Neural cell (in vitro differentiated cells): ENCODE results near the gene ANKRD63. TPM values are rescaled to one million over a fixed set of nuclear protein-coding genes. Genes with fewer than 3 reads are reported as not detected.

ENCODE experiments used
- H2AFZ ChIP-seq: fragments of 200-600, 300-800 bp; sonication (generic), shearing (Covaris generic); 2 replicates; pipeline ENCODE4 v1.6.0; 2014; ENCODE audit warnings: low read depth, mild to moderate bottlenecking, antibody characterized with exemption, low read length, moderate library complexity
- H3F3A ChIP-seq: fragments of 200-600 bp; shearing (Covaris generic); 2 replicates; pipeline ENCODE4 v1.6.1; 2016; ENCODE audit warnings: mild to moderate bottlenecking, moderate library complexity, mixed read lengths, antibody characterized with exemption, low read length; ENCODE audit not compliant: insufficient read depth, poor library complexity, severe bottlenecking
- H3K27ac ChIP-seq: fragments of 200-600, 300-800 bp; sonication (generic), shearing (Covaris generic); 2 replicates; pipeline ENCODE4 v1.5.1; 2014; ENCODE audit warnings: mild to moderate bottlenecking, low read length, moderate library complexity
- H3K27me3 ChIP-seq: fragments of 300-800, 200-600 bp; sonication (generic), shearing (Covaris generic); 2 replicates; pipeline ENCODE4 v1.6.0; 2014; ENCODE audit warnings: mild to moderate bottlenecking, low read depth, low read length, moderate library complexity; ENCODE audit not compliant: insufficient read depth
- H3K36me3 ChIP-seq: fragments of 300-800, 200-600 bp; sonication (generic), shearing (Covaris generic); 2 replicates; pipeline ENCODE4 v1.5.1; 2014; ENCODE audit warnings: mild to moderate bottlenecking, antibody characterized with exemption, low read length, moderate library complexity; ENCODE audit not compliant: insufficient read depth
- H3K4me2 ChIP-seq: fragments of 300-800, 200-600 bp; sonication (generic), shearing (Covaris generic); 2 replicates; pipeline ENCODE4 v1.6.0; 2014; ENCODE audit warnings: mild to moderate bottlenecking, low read length
- H3K4me3 ChIP-seq: fragments of 300-800, 200-600 bp; sonication (generic), shearing (Covaris generic); 2 replicates; pipeline ENCODE4 v1.5.1; 2014; ENCODE audit warnings: mild to moderate bottlenecking, low read length, moderate library complexity
- H3K79me2 ChIP-seq: fragments of 200-600 bp; shearing (Covaris generic); replicated peaks from 2 replicates; pipeline ENCODE4 v1.6.0; 2014; ENCODE audit warnings: mild to moderate bottlenecking, low read length, moderate library complexity; ENCODE audit not compliant: insufficient read depth
- H3K9ac ChIP-seq: fragments of 300-800, 200-600 bp; sonication (generic), shearing (Covaris generic); 2 replicates; pipeline ENCODE4 v1.6.1; 2016; ENCODE audit warnings: mild to moderate bottlenecking, low read length, mixed read lengths
- H3K9me2 ChIP-seq: fragments of 200-600 bp; shearing (Covaris generic); 2 replicates; pipeline ENCODE4 v1.6.1; 2016; ENCODE audit warnings: mild to moderate bottlenecking, low read length, mixed read lengths; ENCODE audit not compliant: insufficient read depth
- H3K9me3 ChIP-seq: fragments of 200-600, 300-800 bp; sonication (generic), shearing (Covaris generic); 2 replicates; pipeline ENCODE4 v1.6.1; 2016; ENCODE audit warnings: mild to moderate bottlenecking, mixed run types, low read length, moderate library complexity, mixed read lengths
- H4K20me1 ChIP-seq: fragments of 200-600 bp; shearing (Covaris generic); 2 replicates; pipeline ENCODE4 v1.6.1; 2016; ENCODE audit warnings: mild to moderate bottlenecking, mixed run types; ENCODE audit not compliant: insufficient read depth
- EP300 ChIP-seq: fragments of 450-650 bp; conservative IDR thresholded peaks from 2 replicates; pipeline ENCODE4 v1.6.1; 2014; ENCODE audit warnings: antibody characterized with exemption, mild to moderate bottlenecking, moderate library complexity; ENCODE audit not compliant: poor library complexity, severe bottlenecking
- EZH2 ChIP-seq: fragments of 200-600, 300-800 bp; shearing (Covaris generic), sonication (generic); IDR thresholded peaks from 2 replicates; pipeline ENCODE4 v1.6.1; 2014; ENCODE audit warnings: antibody characterized with exemption, low read length, borderline replicate concordance, mild to moderate bottlenecking; ENCODE audit not compliant: insufficient read depth, poor library complexity, severe bottlenecking
- MXI1 ChIP-seq: fragments of 450-650 bp; conservative IDR thresholded peaks from 2 replicates; pipeline ENCODE4 v1.6.1; 2014; ENCODE audit warnings: antibody characterized with exemption, mild to moderate bottlenecking; ENCODE audit not compliant: poor library complexity, severe bottlenecking
- POLR2AphosphoS5 ChIP-seq: IDR thresholded peaks from 2 replicates; pipeline ENCODE4 v1.6.1; 2012
- RAD21 ChIP-seq: fragments of 450-650 bp; conservative IDR thresholded peaks from 2 replicates; pipeline ENCODE4 v1.6.1; 2014; ENCODE audit warnings: antibody characterized with exemption, mild to moderate bottlenecking, moderate library complexity
- REST ChIP-seq: IDR thresholded peaks from 2 replicates; pipeline ENCODE4 v1.6.1; 2012; ENCODE audit warnings: borderline replicate concordance
- SMC3 ChIP-seq: fragments of 450-650 bp; conservative IDR thresholded peaks from 2 replicates; pipeline ENCODE4 v1.6.1; 2014; ENCODE audit warnings: antibody characterized with exemption, mild to moderate bottlenecking, moderate library complexity; ENCODE audit not compliant: poor library complexity
- TAF1 ChIP-seq: IDR thresholded peaks from 2 replicates; pipeline ENCODE4 v1.6.1; 2012; ENCODE audit warnings: low read depth
- polyA plus RNA-seq: library from polyadenylated mRNA; depleted of rRNA; stranded (reverse); fragments of >200 nt; gene quantifications from 2 replicates; pipeline ENCODE4 v1.2.3, GENCODE V29; 2014
- TF ChIP-seq, protein P1 (sequence below): fragments of 450-650 bp; IDR thresholded peaks from 2 replicates; pipeline ENCODE4 v1.5.1; 2014; ENCODE audit warnings: antibody characterized with exemption, mild to moderate bottlenecking, moderate library complexity; ENCODE audit not compliant: poor library complexity, severe bottlenecking

ANKRD63 gene
- polyA plus RNA-seq, 1 donor from 2014 or later, result 2.1 TPM

DNA sequence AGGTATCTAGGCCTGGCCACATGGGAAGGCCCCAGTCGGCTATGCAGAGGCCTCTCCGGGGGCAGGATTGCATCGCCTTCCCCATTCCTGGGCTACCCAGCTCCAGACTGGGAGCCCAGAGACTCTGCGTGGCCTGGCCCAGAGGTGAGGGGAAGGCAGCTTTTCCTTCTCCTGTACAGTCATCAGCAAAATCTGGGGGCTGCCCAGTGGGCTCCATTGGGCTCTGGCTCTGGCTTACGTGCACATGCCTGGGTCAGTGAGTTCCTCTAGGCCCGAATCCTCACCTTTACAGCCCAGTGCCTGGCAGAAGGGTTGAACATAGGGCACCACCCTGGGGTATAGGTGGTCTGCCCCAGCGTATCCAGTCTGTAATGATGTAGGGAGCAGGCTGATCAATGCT lies 3.9 kb upstream of the ANKRD63 start:
- Histone ChIP-seq H2AFZ (no peak overlapping the region), H4K20me1 (no peaks in the 10 kb centered on the region), H3K9me2 (no peaks in the 10 kb centered on the region), H3K4me2 (no peak overlapping the region), H3K79me2 (no peaks in the 10 kb centered on the region), H3K9me3 (no peaks in the 10 kb centered on the region), H3K27me3 (peaks cover 26% of the 10 kb centered on the region), H3K36me3 (no peaks in the 10 kb centered on the region), H3K4me3 (no peak overlapping the region), H3F3A (no peaks in the 10 kb centered on the region), H3K9ac (no peak overlapping the region), H3K27ac (no peak overlapping the region)
- TF ChIP-seq MXI1 (no peak), REST (no peak), RAD21 (no peak), TAF1 (no peak), SMC3 (no peak), EZH2 (no peak)

DNA sequence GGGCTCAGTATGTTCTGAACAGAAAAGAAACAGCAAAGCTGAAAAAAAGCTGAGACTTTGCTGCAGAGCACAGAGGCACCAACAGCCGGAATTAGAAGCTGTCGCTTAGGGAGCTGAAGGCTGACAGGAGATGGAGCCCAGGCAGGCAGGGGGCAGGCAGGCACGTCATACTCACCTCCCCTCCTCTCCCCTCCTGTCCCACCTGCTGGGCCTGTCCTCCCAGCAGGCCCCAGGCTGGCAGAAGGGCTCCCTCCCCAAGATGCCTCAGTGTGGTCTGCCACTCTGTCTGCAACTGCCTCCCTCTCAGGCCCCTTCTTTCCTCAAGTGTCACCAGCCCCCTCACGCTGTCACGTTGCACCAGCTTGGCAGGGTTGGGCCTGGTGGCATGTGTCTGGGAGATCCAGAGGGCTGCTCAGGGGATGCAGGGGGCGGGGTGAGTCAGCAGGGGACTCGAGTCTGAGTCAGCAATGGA lies 3.2 kb upstream of the ANKRD63 start:
- peaks cover 32% of the 10 kb centered on the region for H3K27me3 ChIP-seq
- peak overlapping the region; percentile 6 for H3K4me3 ChIP-seq
- TF ChIP-seq EZH2, result no peak
- peak; percentile 15 for TF ChIP-seq EP300
- no peak for TF ChIP-seq RAD21
- TF ChIP-seq TAF1, result no peak
- no peaks in the 10 kb centered on the region for H4K20me1 ChIP-seq
- H3K9me2 ChIP-seq, result no peaks in the 10 kb centered on the region
- H3K36me3 ChIP-seq, result no peaks in the 10 kb centered on the region
- H3K4me2 ChIP-seq, result no peak overlapping the region
- H3K79me2 ChIP-seq, result no peaks in the 10 kb centered on the region
- no peak overlapping the region for H2AFZ ChIP-seq
- peak overlapping the region; percentile 2 for H3K9ac ChIP-seq
- no peaks in the 10 kb centered on the region for H3F3A ChIP-seq
- H3K9me3 ChIP-seq, result no peaks in the 10 kb centered on the region
- no peak overlapping the region for H3K27ac ChIP-seq

- peak overlapping the region; percentile 6 for H3K4me3 ChIP-seq
- no peaks in the 10 kb centered on the region for H3F3A ChIP-seq
- H3K27ac ChIP-seq, result no peak overlapping the region
- H2AFZ ChIP-seq, result no peak overlapping the region
- H3K79me2 ChIP-seq, result no peaks in the 10 kb centered on the region
- H4K20me1 ChIP-seq, result no peaks in the 10 kb centered on the region
- H3K36me3 ChIP-seq, result no peaks in the 10 kb centered on the region
- no peak for TF ChIP-seq EP300
- TF ChIP-seq MXI1, result no peak
- no peak for TF ChIP-seq RAD21
- TF ChIP-seq REST, result no peak
- no peak for TF ChIP-seq POLR2AphosphoS5
- no peak for TF ChIP-seq SMC3
- TF ChIP-seq, protein P1, sequence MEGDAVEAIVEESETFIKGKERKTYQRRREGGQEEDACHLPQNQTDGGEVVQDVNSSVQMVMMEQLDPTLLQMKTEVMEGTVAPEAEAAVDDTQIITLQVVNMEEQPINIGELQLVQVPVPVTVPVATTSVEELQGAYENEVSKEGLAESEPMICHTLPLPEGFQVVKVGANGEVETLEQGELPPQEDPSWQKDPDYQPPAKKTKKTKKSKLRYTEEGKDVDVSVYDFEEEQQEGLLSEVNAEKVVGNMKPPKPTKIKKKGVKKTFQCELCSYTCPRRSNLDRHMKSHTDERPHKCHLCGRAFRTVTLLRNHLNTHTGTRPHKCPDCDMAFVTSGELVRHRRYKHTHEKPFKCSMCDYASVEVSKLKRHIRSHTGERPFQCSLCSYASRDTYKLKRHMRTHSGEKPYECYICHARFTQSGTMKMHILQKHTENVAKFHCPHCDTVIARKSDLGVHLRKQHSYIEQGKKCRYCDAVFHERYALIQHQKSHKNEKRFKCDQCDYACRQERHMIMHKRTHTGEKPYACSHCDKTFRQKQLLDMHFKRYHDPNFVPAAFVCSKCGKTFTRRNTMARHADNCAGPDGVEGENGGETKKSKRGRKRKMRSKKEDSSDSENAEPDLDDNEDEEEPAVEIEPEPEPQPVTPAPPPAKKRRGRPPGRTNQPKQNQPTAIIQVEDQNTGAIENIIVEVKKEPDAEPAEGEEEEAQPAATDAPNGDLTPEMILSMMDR, result no peak
- no peak for TF ChIP-seq TAF1
- no peak overlapping the region for H3K4me2 ChIP-seq
- H3K9me2 ChIP-seq, result no peaks in the 10 kb centered on the region
- H3K9me3 ChIP-seq, result no peaks in the 10 kb centered on the region
- H3K27me3 ChIP-seq, result peaks cover 37% of the 10 kb centered on the region
- H3K9ac ChIP-seq, result peak overlapping the region; percentile 3
These were observed 2.7 kb upstream of the ANKRD63 start for GRCh38 chr15:40285554-40286011.
